Measurements from ENCODE around the gene ACER3. TPM values are rescaled to one million over a fixed set of nuclear protein-coding genes. Genes with fewer than 3 reads are reported as not detected.

The ACER3 gene
- total RNA-seq, 6 donors from 2014 or later = 10.5 to 46.7 (median 17.1) TPM

GRCh38 chr11:77036398-77036797 lies 175.7 kb downstream of the ACER3 start:
- Histone ChIP-seq H3K4me1 (peaks cover 6 to 26% (median 14%) of the 10 kb centered on the region in 4 donors), H3K4me3 (no peak overlapping the region), H3K27ac (no peak overlapping the region), H3K27me3 (peaks cover 0 to 15% (median 10%) of the 10 kb centered on the region in 4 donors), H3K36me3 (no peaks in the 10 kb centered on the region), H3K9me3 (no peaks in the 10 kb centered on the region)
- ATAC-seq (ENCODE audit: low FRiP score in 2 of 2) = no peak
- DNase-seq = no peak
- WGBS, 2 donors = 56 to 85% methylated on average over 5 of the region's 5 CpGs
- TF ChIP-seq, protein P1, sequence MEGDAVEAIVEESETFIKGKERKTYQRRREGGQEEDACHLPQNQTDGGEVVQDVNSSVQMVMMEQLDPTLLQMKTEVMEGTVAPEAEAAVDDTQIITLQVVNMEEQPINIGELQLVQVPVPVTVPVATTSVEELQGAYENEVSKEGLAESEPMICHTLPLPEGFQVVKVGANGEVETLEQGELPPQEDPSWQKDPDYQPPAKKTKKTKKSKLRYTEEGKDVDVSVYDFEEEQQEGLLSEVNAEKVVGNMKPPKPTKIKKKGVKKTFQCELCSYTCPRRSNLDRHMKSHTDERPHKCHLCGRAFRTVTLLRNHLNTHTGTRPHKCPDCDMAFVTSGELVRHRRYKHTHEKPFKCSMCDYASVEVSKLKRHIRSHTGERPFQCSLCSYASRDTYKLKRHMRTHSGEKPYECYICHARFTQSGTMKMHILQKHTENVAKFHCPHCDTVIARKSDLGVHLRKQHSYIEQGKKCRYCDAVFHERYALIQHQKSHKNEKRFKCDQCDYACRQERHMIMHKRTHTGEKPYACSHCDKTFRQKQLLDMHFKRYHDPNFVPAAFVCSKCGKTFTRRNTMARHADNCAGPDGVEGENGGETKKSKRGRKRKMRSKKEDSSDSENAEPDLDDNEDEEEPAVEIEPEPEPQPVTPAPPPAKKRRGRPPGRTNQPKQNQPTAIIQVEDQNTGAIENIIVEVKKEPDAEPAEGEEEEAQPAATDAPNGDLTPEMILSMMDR (IDR thresholded peaks at IDR 0.05) = no peak
- TF ChIP-seq POLR2A (IDR thresholded peaks at IDR 0.05) (no peak), EP300 (IDR thresholded peaks at IDR 0.05) (no peak), POLR2AphosphoS5 (IDR thresholded peaks at IDR 0.05) (no peak)

DNA sequence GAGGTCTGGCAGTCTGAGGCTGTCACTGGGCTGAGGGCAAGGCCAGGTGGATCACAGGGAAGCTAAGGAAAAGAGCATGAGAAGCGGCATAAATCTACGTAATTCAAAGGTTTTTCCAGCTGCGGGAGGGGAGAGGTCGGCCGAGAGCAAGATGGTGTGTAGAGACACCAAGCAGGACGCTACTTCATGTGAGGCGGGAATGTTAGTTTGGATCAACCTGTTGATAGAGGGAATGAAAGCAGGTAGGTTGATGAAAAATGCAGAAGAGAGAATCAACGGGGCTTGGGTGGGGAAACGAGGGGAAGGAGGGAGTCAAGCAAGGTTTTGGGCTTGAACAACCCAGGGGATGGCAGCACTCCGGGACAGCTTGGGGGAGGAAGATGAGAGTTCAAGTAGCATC lies 176.3 kb downstream of the ACER3 start:
- no peak for DNase-seq
- Histone ChIP-seq H3K36me3 (no peaks in the 10 kb centered on the region), H3K27me3 (peaks cover 0 to 15% (median 10%) of the 10 kb centered on the region in 4 donors), H3K4me1 (peaks cover 6 to 26% (median 14%) of the 10 kb centered on the region in 4 donors), H3K27ac (no peak overlapping the region), H3K9me3 (no peaks in the 10 kb centered on the region), H3K4me3 (no peak overlapping the region)
- no peak for ATAC-seq (ENCODE audit: low FRiP score in 2 of 2)
- TF ChIP-seq POLR2AphosphoS5 (IDR thresholded peaks at IDR 0.05) = no peak
- no peak for TF ChIP-seq EP300 (IDR thresholded peaks at IDR 0.05)
- TF ChIP-seq, protein P1 (IDR thresholded peaks at IDR 0.05) = no peak
- no peak for TF ChIP-seq POLR2A (IDR thresholded peaks at IDR 0.05)
- 75 to 80% methylated on average over 10 of the region's 10 CpGs for WGBS, 2 donors

DNA sequence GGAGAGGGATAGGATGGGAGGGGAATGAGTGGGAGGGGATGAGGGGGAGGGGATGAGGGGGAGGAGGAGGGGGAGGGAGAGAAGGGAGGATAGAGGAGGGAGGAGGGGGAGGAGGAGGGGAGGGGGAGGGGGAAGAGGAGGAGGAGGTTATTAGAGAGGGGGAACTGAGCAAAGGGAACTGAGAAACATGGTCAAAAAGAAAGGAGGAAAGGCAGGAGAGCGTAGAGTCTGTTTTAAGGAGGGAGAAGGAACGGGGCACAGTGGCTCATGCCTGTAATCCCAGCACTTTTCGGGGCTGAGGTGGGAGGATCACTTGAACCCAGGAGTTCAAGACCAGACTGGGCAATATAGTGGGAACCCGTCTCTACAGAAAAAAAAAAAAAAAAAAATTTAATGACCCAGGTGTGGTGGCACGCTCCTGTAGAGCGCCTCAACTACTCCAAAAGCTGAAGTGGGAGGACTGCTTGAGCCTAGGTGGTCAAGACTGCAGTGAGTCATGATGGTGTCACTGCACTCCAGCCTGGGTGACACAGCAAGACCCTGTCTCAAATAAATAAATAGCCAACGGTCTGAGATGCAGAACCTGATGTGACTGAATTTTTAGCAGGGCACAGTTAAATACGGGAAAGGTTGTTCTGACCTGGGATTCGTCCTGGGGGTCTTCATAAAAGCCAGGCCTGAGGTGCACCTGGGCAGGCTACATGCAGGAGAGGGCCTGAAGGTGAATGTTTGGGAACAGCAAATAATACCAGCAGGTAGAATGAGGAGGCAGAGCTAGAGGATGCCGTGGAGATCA lies 177.5 kb downstream of the ACER3 start:
- 68 to 80% methylated on average over 10 of the region's 10 CpGs for WGBS, 2 donors
- H3K9me3 ChIP-seq = no peaks in the 10 kb centered on the region
- H3K36me3 ChIP-seq = no peaks in the 10 kb centered on the region
- no peak overlapping the region for H3K27ac ChIP-seq
- H3K4me3 ChIP-seq = no peak overlapping the region
- H3K4me1 ChIP-seq = peaks cover 6 to 26% (median 14%) of the 10 kb centered on the region in 4 donors
- TF ChIP-seq, protein P1 (IDR thresholded peaks at IDR 0.05) = no peak
- no peak for TF ChIP-seq POLR2AphosphoS5 (IDR thresholded peaks at IDR 0.05)
- TF ChIP-seq POLR2A (IDR thresholded peaks at IDR 0.05) = no peak
- no peak for TF ChIP-seq EP300 (IDR thresholded peaks at IDR 0.05)
- ATAC-seq (ENCODE audit: low FRiP score in 2 of 2) (no peak), DNase-seq (peak in 1 of 2 donors; percentile 38)
- H3K27me3 ChIP-seq = peaks cover 0 to 15% (median 10%) of the 10 kb centered on the region in 4 donors

GRCh38 chr11:77038825-77039326 lies 178.2 kb downstream of the ACER3 start:
- ATAC-seq (ENCODE audit: low FRiP score in 2 of 2) (peak in 1 of 2 donors; percentile 24), DNase-seq (no peak)
- Histone ChIP-seq H3K4me3 (no peak overlapping the region), H3K4me1 (peaks cover 6 to 26% (median 14%) of the 10 kb centered on the region in 4 donors), H3K9me3 (no peaks in the 10 kb centered on the region), H3K27ac (no peak overlapping the region), H3K27me3 (peaks cover 0 to 15% (median 10%) of the 10 kb centered on the region in 4 donors), H3K36me3 (no peaks in the 10 kb centered on the region)
- TF ChIP-seq, protein P1 (IDR thresholded peaks at IDR 0.05) = no peak
- TF ChIP-seq EP300 (IDR thresholded peaks at IDR 0.05) (no peak), POLR2AphosphoS5 (IDR thresholded peaks at IDR 0.05) (no peak), POLR2A (IDR thresholded peaks at IDR 0.05) (no peak)
- WGBS, 2 donors = 75 to 80% methylated on average over 15 to 16 of the region's 16 CpGs

Data from upper lobe of left lung (tissue), 6 donors.